ENCODE measurements around the gene CAMK1G.

The CAMK1G gene

DNA sequence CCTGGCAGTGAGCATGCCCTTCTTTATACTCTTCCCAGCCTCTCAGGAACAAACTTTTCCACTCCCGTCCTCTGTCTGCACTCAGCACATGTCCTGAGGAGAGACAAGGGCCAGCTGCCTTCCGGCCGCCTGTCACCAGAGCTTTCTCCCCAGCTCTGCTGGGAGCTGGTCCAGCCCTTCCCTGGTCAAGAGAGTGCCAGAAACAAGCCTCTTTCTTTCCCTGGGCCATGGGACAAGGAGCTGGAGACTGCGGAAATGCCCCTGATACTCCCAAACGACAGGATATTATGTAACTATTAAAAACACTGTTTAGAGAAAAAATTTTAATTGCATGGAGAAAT, 58.3 kb downstream of the CAMK1G start:
- DNase-seq (ENCODE audit: low spot score): no peak
- no peaks in the 10 kb centered on the region for H3K27me3 Mint-ChIP-seq (ENCODE audit: low read depth)
- H3K9me3 Mint-ChIP-seq: no peaks in the 10 kb centered on the region
- no peaks in the 10 kb centered on the region for H3K4me1 Mint-ChIP-seq (ENCODE audit: low read depth)
- H3K27ac Mint-ChIP-seq: no peak overlapping the region
- no peak overlapping the region for H3K4me3 Mint-ChIP-seq
- no peaks in the 10 kb centered on the region for H3K36me3 Mint-ChIP-seq (ENCODE audit: low read depth)

DNA sequence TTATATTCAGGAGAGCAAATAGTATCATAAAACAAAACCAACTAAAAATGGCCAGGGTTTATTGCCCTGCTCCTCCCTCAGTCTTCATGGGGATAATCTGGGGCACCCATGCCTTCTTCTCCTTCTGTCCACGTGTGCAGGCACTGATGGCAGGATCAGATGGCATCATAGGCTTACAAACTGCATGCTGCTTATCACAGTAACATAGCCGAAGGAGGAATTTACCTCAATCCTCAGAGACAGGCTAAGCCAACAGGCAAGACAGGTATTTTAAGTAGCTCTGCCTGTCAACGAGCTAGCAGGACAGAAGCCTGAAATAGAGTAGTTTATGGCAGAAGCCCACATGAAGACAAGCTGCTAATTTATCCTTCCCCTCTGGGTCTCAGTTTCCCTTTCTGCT, 59.3 kb downstream of the CAMK1G start:
- no peak overlapping the region for H3K4me3 Mint-ChIP-seq
- no peaks in the 10 kb centered on the region for H3K9me3 Mint-ChIP-seq
- H3K27ac Mint-ChIP-seq: no peak overlapping the region
- no peaks in the 10 kb centered on the region for H3K36me3 Mint-ChIP-seq (ENCODE audit: low read depth)
- no peaks in the 10 kb centered on the region for H3K27me3 Mint-ChIP-seq (ENCODE audit: low read depth)
- H3K4me1 Mint-ChIP-seq (ENCODE audit: low read depth): no peaks in the 10 kb centered on the region
- DNase-seq (ENCODE audit: low spot score): no peak

DNA sequence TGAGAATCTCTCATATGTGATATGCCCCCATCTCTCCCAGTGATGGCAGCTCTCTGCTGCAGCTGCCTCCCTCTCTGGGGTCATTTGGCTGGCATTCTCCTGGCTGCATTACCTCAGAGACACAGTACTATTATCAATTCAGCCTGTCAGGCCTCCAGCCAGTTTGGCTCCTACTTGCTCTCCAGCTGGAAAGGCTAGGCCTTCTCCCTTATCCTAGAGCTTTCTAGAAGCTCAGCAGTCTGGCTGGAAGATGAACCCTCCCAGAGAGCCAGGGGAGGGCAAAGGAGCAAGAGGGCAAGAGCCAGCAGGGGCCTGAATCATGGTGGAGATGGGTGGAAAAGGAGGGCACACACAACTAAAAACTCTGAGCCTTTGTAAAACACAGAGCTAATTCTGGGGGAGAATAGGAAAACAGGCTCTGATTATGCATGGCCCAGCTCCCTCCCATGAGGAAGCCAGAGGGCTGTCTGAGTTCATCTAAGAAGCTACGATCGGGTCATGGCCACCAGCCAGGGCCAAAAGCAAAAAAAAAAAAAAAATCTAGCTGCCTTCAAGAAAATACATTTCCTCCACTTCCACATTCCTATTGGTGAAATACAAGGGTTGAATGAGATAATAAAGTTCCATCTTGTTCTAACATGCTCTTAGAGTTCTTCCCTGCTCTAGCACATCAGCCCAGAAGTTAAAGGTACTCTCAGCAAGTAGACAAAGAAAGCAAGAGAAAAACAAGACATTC, 59.9 kb downstream of the CAMK1G start:
- Mint-ChIP-seq H3K27me3 (ENCODE audit: low read depth) (no peaks in the 10 kb centered on the region), H3K4me3 (no peak overlapping the region), H3K36me3 (ENCODE audit: low read depth) (no peaks in the 10 kb centered on the region), H3K4me1 (ENCODE audit: low read depth) (no peaks in the 10 kb centered on the region), H3K27ac (no peak overlapping the region), H3K9me3 (no peaks in the 10 kb centered on the region)
- DNase-seq (ENCODE audit: low spot score): no peak

GRCh38 chr1:209645574-209646452, 62.3 kb downstream of the CAMK1G start:
- H3K4me3 Mint-ChIP-seq: no peak overlapping the region
- no peak for DNase-seq (ENCODE audit: low spot score)
- peaks cover 7% of the 10 kb centered on the region for H3K4me1 Mint-ChIP-seq (ENCODE audit: low read depth)
- no peaks in the 10 kb centered on the region for H3K9me3 Mint-ChIP-seq
- no peaks in the 10 kb centered on the region for H3K27me3 Mint-ChIP-seq (ENCODE audit: low read depth)
- no peaks in the 10 kb centered on the region for H3K36me3 Mint-ChIP-seq (ENCODE audit: low read depth)
- no peak overlapping the region for H3K27ac Mint-ChIP-seq

DNA sequence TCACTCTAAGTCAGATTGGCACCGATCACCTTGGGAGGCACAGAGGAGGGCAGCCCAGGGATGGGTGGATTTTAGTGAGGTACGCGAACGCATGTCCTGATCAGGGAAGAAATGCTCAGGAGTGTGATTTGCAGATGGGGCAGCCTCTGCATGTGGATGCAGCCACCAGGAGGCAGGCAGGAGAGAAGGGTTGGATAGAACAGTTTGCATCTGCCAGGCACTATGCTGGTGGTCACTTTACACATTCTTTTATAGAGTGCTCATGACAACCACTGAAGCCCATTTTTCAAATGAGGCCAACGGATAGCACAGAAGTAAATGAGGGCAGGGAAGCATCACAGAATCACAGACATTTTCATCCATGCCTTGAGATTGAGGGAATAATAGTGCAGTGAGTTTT, 63.0 kb downstream of the CAMK1G start:
- H3K27me3 Mint-ChIP-seq (ENCODE audit: low read depth): no peaks in the 10 kb centered on the region
- no peak for DNase-seq (ENCODE audit: low spot score)
- H3K9me3 Mint-ChIP-seq: no peaks in the 10 kb centered on the region
- H3K27ac Mint-ChIP-seq: no peak overlapping the region
- no peak overlapping the region for H3K4me3 Mint-ChIP-seq
- no peaks in the 10 kb centered on the region for H3K36me3 Mint-ChIP-seq (ENCODE audit: low read depth)
- peaks cover 14% of the 10 kb centered on the region for H3K4me1 Mint-ChIP-seq (ENCODE audit: low read depth)

- no peak for DNase-seq (ENCODE audit: low spot score)
- no peak overlapping the region for H3K27ac Mint-ChIP-seq
- H3K4me3 Mint-ChIP-seq: no peak overlapping the region
- no peaks in the 10 kb centered on the region for H3K27me3 Mint-ChIP-seq (ENCODE audit: low read depth)
- no peaks in the 10 kb centered on the region for H3K36me3 Mint-ChIP-seq (ENCODE audit: low read depth)
- H3K4me1 Mint-ChIP-seq (ENCODE audit: low read depth): peaks cover 18% of the 10 kb centered on the region
- no peaks in the 10 kb centered on the region for H3K9me3 Mint-ChIP-seq
Observed at GRCh38 chr1:209647156-209647555, 63.6 kb downstream of the CAMK1G start.

GRCh38 chr1:209648346-209648745, 64.8 kb downstream of the CAMK1G start:
- H3K36me3 Mint-ChIP-seq (ENCODE audit: low read depth): no peaks in the 10 kb centered on the region
- no peak for DNase-seq (ENCODE audit: low spot score)
- H3K27ac Mint-ChIP-seq: no peak overlapping the region
- H3K4me1 Mint-ChIP-seq (ENCODE audit: low read depth): peaks cover 19% of the 10 kb centered on the region
- no peaks in the 10 kb centered on the region for H3K9me3 Mint-ChIP-seq
- no peak overlapping the region for H3K4me3 Mint-ChIP-seq
- no peaks in the 10 kb centered on the region for H3K27me3 Mint-ChIP-seq (ENCODE audit: low read depth)

- Mint-ChIP-seq H3K27ac (no peak overlapping the region), H3K27me3 (ENCODE audit: low read depth) (no peaks in the 10 kb centered on the region), H3K4me3 (no peak overlapping the region), H3K9me3 (no peaks in the 10 kb centered on the region), H3K4me1 (ENCODE audit: low read depth) (peaks cover 19% of the 10 kb centered on the region), H3K36me3 (ENCODE audit: low read depth) (no peaks in the 10 kb centered on the region)
- DNase-seq (ENCODE audit: low spot score): no peak
Observed at GRCh38 chr1:209648931-209649776, 65.6 kb downstream of the CAMK1G start.

DNA sequence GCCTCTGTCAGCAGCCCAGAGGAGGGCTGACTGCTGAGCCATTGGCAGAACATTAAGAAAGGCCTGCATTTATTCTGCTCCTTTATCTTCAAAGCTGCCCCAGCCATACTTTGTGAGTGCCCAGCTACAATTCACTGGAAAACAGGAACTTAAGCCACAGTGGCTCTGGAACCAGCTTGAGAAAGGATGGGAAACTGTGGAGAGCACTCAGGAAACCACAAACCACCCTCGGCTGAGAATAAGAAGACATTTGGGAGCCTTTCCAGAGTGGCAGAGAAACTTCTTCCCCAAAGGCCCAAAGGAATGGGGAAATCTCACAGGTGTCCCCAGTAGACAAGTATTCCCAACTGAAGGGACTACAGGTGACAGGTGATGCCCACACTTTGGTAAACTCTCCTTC, 66.9 kb downstream of the CAMK1G start:
- Mint-ChIP-seq H3K36me3 (ENCODE audit: low read depth) (no peaks in the 10 kb centered on the region), H3K4me3 (peak overlapping the region; percentile 21), H3K27ac (peak overlapping the region; percentile 54), H3K27me3 (ENCODE audit: low read depth) (no peaks in the 10 kb centered on the region), H3K4me1 (ENCODE audit: low read depth) (peaks cover 19% of the 10 kb centered on the region), H3K9me3 (no peaks in the 10 kb centered on the region)
- no peak for DNase-seq (ENCODE audit: low spot score)

DNA sequence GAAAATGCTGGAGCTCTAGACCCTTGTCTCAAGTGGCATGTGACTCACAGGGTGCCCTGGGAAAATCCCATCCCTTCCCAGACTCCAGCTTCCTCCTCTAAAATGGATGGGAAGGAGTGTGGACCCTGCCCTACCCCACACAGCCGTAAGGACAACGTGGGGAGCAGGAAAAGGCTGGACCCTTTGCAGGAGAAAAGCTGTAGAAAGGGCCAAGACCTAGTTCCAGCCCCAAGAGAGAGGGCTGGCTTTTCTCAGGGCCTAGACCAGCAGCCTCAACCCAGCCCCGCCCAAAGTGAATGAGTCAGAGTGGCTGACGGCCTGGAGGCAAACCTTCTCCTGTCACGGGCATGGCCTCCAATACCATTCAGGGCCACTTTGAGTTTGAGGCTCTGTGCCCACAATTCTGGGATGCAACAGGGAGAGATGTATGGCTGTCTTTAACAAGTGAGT, 67.6 kb downstream of the CAMK1G start:
- no peaks in the 10 kb centered on the region for H3K9me3 Mint-ChIP-seq
- peak overlapping the region; percentile 33 for H3K4me3 Mint-ChIP-seq
- DNase-seq (ENCODE audit: low spot score): peak; percentile 78
- no peaks in the 10 kb centered on the region for H3K36me3 Mint-ChIP-seq (ENCODE audit: low read depth)
- no peaks in the 10 kb centered on the region for H3K27me3 Mint-ChIP-seq (ENCODE audit: low read depth)
- peak overlapping the region; percentile 83 for H3K27ac Mint-ChIP-seq
- H3K4me1 Mint-ChIP-seq (ENCODE audit: low read depth): peaks cover 19% of the 10 kb centered on the region

- Mint-ChIP-seq H3K4me3 (peak within 1 kb of the TSS; percentile 33), H3K27me3 (ENCODE audit: low read depth) (no peaks in the 10 kb centered on the region), H3K27ac (peak within 1 kb of the TSS; percentile 83), H3K9me3 (no peaks in the 10 kb centered on the region), H3K4me1 (ENCODE audit: low read depth) (peaks cover 22% of the 10 kb centered on the region), H3K36me3 (ENCODE audit: low read depth) (no peaks in the 10 kb centered on the region)
- DNase-seq (ENCODE audit: low spot score): no peak
Observed at GRCh38 chr1:209652121-209652735, 68.7 kb downstream of the CAMK1G start, which contains the start of gene LAMB3. LAMB3 (minus strand) TSS chr1:209652425; CDS start chr1:209650944, 1,481 bp downstream.

GRCh38 chr1:209652873-209653401, 69.4 kb downstream of the CAMK1G start:
- H3K9me3 Mint-ChIP-seq: no peaks in the 10 kb centered on the region
- H3K27ac Mint-ChIP-seq: no peak overlapping the region
- no peak overlapping the region for H3K4me3 Mint-ChIP-seq
- H3K36me3 Mint-ChIP-seq (ENCODE audit: low read depth): no peaks in the 10 kb centered on the region
- DNase-seq (ENCODE audit: low spot score): peak; percentile 60
- no peaks in the 10 kb centered on the region for H3K27me3 Mint-ChIP-seq (ENCODE audit: low read depth)
- H3K4me1 Mint-ChIP-seq (ENCODE audit: low read depth): peaks cover 22% of the 10 kb centered on the region

DNA sequence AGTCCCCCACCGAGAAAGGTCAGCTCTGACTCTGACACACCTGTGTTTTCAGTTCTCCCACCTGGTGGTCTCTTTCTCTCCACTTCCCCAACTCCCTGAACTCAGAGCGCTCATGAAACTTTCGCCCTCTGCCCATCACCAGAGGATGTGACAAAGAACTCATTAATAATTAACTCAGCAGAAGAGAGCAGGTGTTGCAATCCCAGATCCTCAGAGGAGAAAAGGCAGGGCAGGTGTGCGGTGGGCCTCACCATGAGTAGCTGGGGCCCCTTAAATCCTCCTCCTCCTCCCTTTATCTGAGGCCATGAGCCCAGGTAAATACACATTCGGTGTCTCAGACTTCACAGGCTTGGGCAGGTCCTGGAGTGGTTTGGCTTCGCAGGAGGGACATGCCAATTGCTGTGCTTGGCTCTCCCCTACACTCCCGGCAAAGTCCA, 70.4 kb downstream of the CAMK1G start:
- Mint-ChIP-seq H3K4me1 (ENCODE audit: low read depth) (peaks cover 23% of the 10 kb centered on the region), H3K9me3 (no peaks in the 10 kb centered on the region), H3K27ac (peak overlapping the region; percentile 7), H3K36me3 (ENCODE audit: low read depth) (no peaks in the 10 kb centered on the region), H3K4me3 (no peak overlapping the region), H3K27me3 (ENCODE audit: low read depth) (no peaks in the 10 kb centered on the region)
- DNase-seq (ENCODE audit: low spot score): no peak
